NB4 (cell line): ENCODE measurements around the gene PSMB5.

Experiments used
- DNase-seq: peaks from one replicate; pipeline ENCODE4 v3.0.0; 2010; ENCODE audit warnings: low read depth
- H3K4me3 ChIP-seq: one replicate; pipeline ENCODE4 v1.5.1; 2011; ENCODE audit warnings: mild to moderate bottlenecking, low read depth, low read length, moderate library complexity
- CTCF ChIP-seq: IDR thresholded peaks from one replicate; pipeline ENCODE4 v1.5.1; 2012; ENCODE audit warnings: low read depth, low read length
- MAX ChIP-seq: IDR thresholded peaks from 2 replicates; pipeline ENCODE4 v1.6.1; 2011; ENCODE audit warnings: low read depth, low read length
- MYC ChIP-seq: IDR thresholded peaks from 2 replicates; pipeline ENCODE4 v1.6.1; 2011; ENCODE audit warnings: low read depth, low read length
- POLR2A ChIP-seq: IDR thresholded peaks from 2 replicates; pipeline ENCODE4 v1.6.1; 2011; ENCODE audit warnings: mild to moderate bottlenecking; ENCODE audit not compliant: insufficient read length; ENCODE audit errors: extremely low read depth

The PSMB5 gene

GRCh38 chr14:22998329-22999012 lies 36.2 kb downstream of the PSMB5 start:
- TF ChIP-seq MYC (no peak), CTCF (no peak), POLR2A (no peak), MAX (no peak)
- DNase-seq = no peak

GRCh38 chr14:22997676-22998323 lies 36.9 kb downstream of the PSMB5 start:
- H3K4me3 ChIP-seq = no peak overlapping the region
- TF ChIP-seq MAX (no peak), MYC (no peak), POLR2A (no peak), CTCF (no peak)
- no peak for DNase-seq

More at GRCh38 chr14:22998329-22999012, 36.2 kb downstream of the PSMB5 start:
- H3K4me3 ChIP-seq = no peak overlapping the region

GRCh38 chr14:22996768-22997654 lies 37.7 kb downstream of the PSMB5 start:
- no peak for DNase-seq
- TF ChIP-seq MAX (no peak), POLR2A (no peak), MYC (no peak), CTCF (no peak)
- H3K4me3 ChIP-seq = no peak overlapping the region

- no peak for DNase-seq
- no peak overlapping the region for H3K4me3 ChIP-seq
- no peak for TF ChIP-seq CTCF
- TF ChIP-seq MAX = no peak
- TF ChIP-seq MYC = no peak
- no peak for TF ChIP-seq POLR2A
Observed at GRCh38 chr14:22995889-22996625, 38.6 kb downstream of the PSMB5 start.

GRCh38 chr14:22994762-22995275 lies 39.9 kb downstream of the PSMB5 start:
- no peak for TF ChIP-seq MYC
- no peak for TF ChIP-seq POLR2A
- no peak for TF ChIP-seq MAX
- peak; percentile 80 for TF ChIP-seq CTCF
- no peak overlapping the region for H3K4me3 ChIP-seq
- DNase-seq = peak; percentile 68
